Endothelial cell of umbilical vein (primary cell): Measurements from ENCODE around the gene PGAP3. TPM values are rescaled to one million over a fixed set of nuclear protein-coding genes. Genes with fewer than 3 reads are reported as not detected.

ENCODE experiments used
- BruUV-seq: library from RNA; stranded (reverse); fragments of 400-500 nt; replicated peaks from 2 replicates; lab custom pipeline; 2021; lab: Mats Ljungman, UMichigan
- CTCF ChIA-PET: fragments of 300-600, 350-600 bp; sonication (Branson Sonifier 250); formaldehyde crosslinking; loops from one replicate; lab custom pipeline; 2021; ENCODE audit warnings: antibody characterized with exemption, inconsistent platforms; lab: Charles Lee
- POLR2A ChIA-PET: fragments of 300-600, 350-600 bp; sonication (Branson Sonifier 250); formaldehyde crosslinking; loops from one replicate; lab custom pipeline; 2021; ENCODE audit warnings: antibody characterized with exemption, inconsistent platforms; lab: Charles Lee
- DNase-seq: peaks from one replicate; pipeline ENCODE4 v3.0.0-alpha.2; 2011; ENCODE audit warnings: low read depth, low spot score
- FAIRE-seq: peaks from 2 replicates; lab custom pipeline; 2011; peaks lifted over from hg19 to GRCh38; lab: Jason Lieb, UNC
- H2AFZ ChIP-seq: 2 replicates; pipeline ENCODE4 v1.6.0; 2012; ENCODE audit warnings: low read depth, low read length, control low read depth, inconsistent platforms
- H3K27ac ChIP-seq: 2 replicates; pipeline ENCODE4 v1.5.1; 2011; ENCODE audit warnings: low read depth, mild to moderate bottlenecking, control low read depth, low read length, moderate library complexity; ENCODE audit not compliant: insufficient read depth
- H3K27me3 ChIP-seq, 2 experiments: 2 replicates each; pipeline versions ENCODE4 v1.6.0 to v1.6.1; 2011; ENCODE audit warnings: low read length in 2 of 2, mixed read lengths in 1 of 2; ENCODE audit not compliant: control insufficient read depth in 2 of 2, insufficient read depth in 2 of 2
- H3K36me3 ChIP-seq, 2 experiments: 2 replicates in 1 of 2; 3 replicates in 1 of 2; pipeline ENCODE4 v1.5.1; 2011; ENCODE audit warnings: low read length in 2 of 2, mild to moderate bottlenecking in 1 of 2, moderate library complexity in 1 of 2; ENCODE audit not compliant: control insufficient read depth in 2 of 2, insufficient read depth in 2 of 2; ENCODE audit errors: extremely low read depth in 1 of 2
- H3K4me1 ChIP-seq: 3 replicates; pipeline ENCODE4 v1.5.1; 2011; ENCODE audit warnings: mild to moderate bottlenecking, low read length; ENCODE audit not compliant: control insufficient read depth, insufficient read depth; ENCODE audit errors: extremely low read depth
- H3K4me2 ChIP-seq: 2 replicates; pipeline ENCODE4 v1.6.1; 2011; ENCODE audit warnings: low read length, control low read depth, mixed read lengths; ENCODE audit not compliant: insufficient read depth
- H3K4me3 ChIP-seq, 3 experiments: fragments of 200-600 bp in 1 of 3; sonication (generic), shearing (Covaris generic) in 1 of 3; replicated peaks in 1 of 3; 2 replicates each; pipeline ENCODE4 v1.5.1; 2011 to 2016; ENCODE audit warnings: control low read depth in 3 of 3, low read length in 3 of 3, mild to moderate bottlenecking in 2 of 3, inconsistent platforms in 1 of 3, low read depth in 1 of 3, moderate library complexity in 1 of 3; ENCODE audit not compliant: insufficient read depth in 1 of 3
- H3K79me2 ChIP-seq: 2 replicates; pipeline ENCODE4 v1.6.0; 2012; ENCODE audit warnings: low read length, inconsistent platforms; ENCODE audit not compliant: control insufficient read depth, insufficient read depth
- H3K9ac ChIP-seq: replicated peaks from 2 replicates; pipeline ENCODE3; 2011; ENCODE audit warnings: low read length, control low read depth; ENCODE audit not compliant: insufficient read depth; ENCODE audit errors: extremely low read depth
- H3K9me1 ChIP-seq: replicated peaks from 3 replicates; pipeline ENCODE4 v1.6.0; 2011; ENCODE audit warnings: mild to moderate bottlenecking, low read length; ENCODE audit not compliant: control insufficient read depth, insufficient read depth; ENCODE audit errors: extremely low read depth
- H3K9me3 ChIP-seq: replicated peaks from 2 replicates; pipeline ENCODE4 v1.5.1; 2012; ENCODE audit warnings: low read length, inconsistent platforms; ENCODE audit not compliant: control insufficient read depth, insufficient read depth
- H4K20me1 ChIP-seq: replicated peaks from 2 replicates; pipeline ENCODE3; 2011; ENCODE audit warnings: mild to moderate bottlenecking, low read length; ENCODE audit not compliant: control insufficient read depth, insufficient read depth; ENCODE audit errors: extremely low read depth
- EZH2 ChIP-seq: IDR thresholded peaks from 2 replicates; pipeline ENCODE4 v1.6.1; 2012; ENCODE audit warnings: borderline replicate concordance, low read depth, mild to moderate bottlenecking, moderate library complexity, low read length, inconsistent platforms; ENCODE audit not compliant: severe bottlenecking
- FOS ChIP-seq: IDR thresholded peaks from 2 replicates; pipeline ENCODE4 v1.6.1; 2011; ENCODE audit warnings: mild to moderate bottlenecking, low read length, moderate library complexity, borderline replicate concordance; ENCODE audit not compliant: insufficient read depth
- GATA2 ChIP-seq: IDR thresholded peaks from 2 replicates; pipeline ENCODE4 v1.7.0; 2011; ENCODE audit warnings: low read depth, mild to moderate bottlenecking, moderate library complexity, mixed read lengths, low read length; ENCODE audit not compliant: insufficient read length, insufficient read depth
- JUN ChIP-seq: IDR thresholded peaks from 2 replicates; pipeline ENCODE4 v1.6.1; 2011; ENCODE audit warnings: borderline replicate concordance, low read depth; ENCODE audit not compliant: insufficient read length, insufficient read depth
- MYC ChIP-seq: IDR thresholded peaks from one replicate; pipeline ENCODE4 v1.6.1; 2011; ENCODE audit warnings: mild to moderate bottlenecking, low read depth, low read length
- POLR2A ChIP-seq: IDR thresholded peaks from 2 replicates; pipeline ENCODE4 v1.6.1; 2012; ENCODE audit warnings: low read depth, mild to moderate bottlenecking, control low read depth, low read length
- POLR2AphosphoS5 ChIP-seq: IDR thresholded peaks from 2 replicates; pipeline ENCODE4 v1.6.1; 2012; ENCODE audit warnings: low read depth, mild to moderate bottlenecking, control low read depth, low read length, moderate library complexity; ENCODE audit not compliant: insufficient read depth
- dilution Hi-C: fragments of 300-500 bp; cut with MboI; formaldehyde crosslinking; loops from one replicate; pipeline ENCODE4 v1.15.0; 2019; ENCODE audit warnings: low sequenced_read_pairs; ENCODE audit not compliant: extremely low pct_ligation_motif_present
- intact Hi-C: fragments of 100-400 bp; cut with micrococcal nuclease; formaldehyde crosslinking; loops from one replicate; pipeline ENCODE4 v1.10.0; 2022
- polyA plus RNA-seq, 4 experiments: library from polyadenylated mRNA; depleted of rRNA in 3 of 4; stranded (reverse) in 3 of 4; unstranded in 1 of 4; fragments of >200 nt; gene quantifications; 2 replicates each; pipeline versions ENCODE4 v1.2.1 to v1.2.3, GENCODE V29; 2011 to 2012; ENCODE audit warnings: missing spikeins in 1 of 4
- total RNA-seq: library from RNA; stranded (reverse); gene quantifications from 2 replicates; pipeline ENCODE4 v1.2.3, GENCODE V29; 2021
- TF ChIP-seq, protein P1 (sequence below): IDR thresholded peaks from 2 replicates; pipeline ENCODE4 v1.6.1; 2011; ENCODE audit not compliant: insufficient read depth, insufficient read length
- TF ChIP-seq, protein P2 (sequence below), 2 donors: IDR thresholded peaks; 1 replicate in 1 of 2; 2 replicates in 1 of 2; pipeline ENCODE4 v1.5.1; 2011; ENCODE audit warnings: low read length in 2 of 2, mild to moderate bottlenecking in 2 of 2, moderate library complexity in 2 of 2, control low read depth in 1 of 2, inconsistent platforms in 1 of 2, low read depth in 1 of 2; ENCODE audit not compliant: insufficient read depth in 1 of 2; ENCODE audit errors: extremely low read depth in 1 of 2

PGAP3 gene
- total and polyA plus RNA-seq, 2 donors (not counting 3 experiments of a cell fraction or from before 2014, with no cell fraction given): 6.4 to 14.9 TPM

DNA sequence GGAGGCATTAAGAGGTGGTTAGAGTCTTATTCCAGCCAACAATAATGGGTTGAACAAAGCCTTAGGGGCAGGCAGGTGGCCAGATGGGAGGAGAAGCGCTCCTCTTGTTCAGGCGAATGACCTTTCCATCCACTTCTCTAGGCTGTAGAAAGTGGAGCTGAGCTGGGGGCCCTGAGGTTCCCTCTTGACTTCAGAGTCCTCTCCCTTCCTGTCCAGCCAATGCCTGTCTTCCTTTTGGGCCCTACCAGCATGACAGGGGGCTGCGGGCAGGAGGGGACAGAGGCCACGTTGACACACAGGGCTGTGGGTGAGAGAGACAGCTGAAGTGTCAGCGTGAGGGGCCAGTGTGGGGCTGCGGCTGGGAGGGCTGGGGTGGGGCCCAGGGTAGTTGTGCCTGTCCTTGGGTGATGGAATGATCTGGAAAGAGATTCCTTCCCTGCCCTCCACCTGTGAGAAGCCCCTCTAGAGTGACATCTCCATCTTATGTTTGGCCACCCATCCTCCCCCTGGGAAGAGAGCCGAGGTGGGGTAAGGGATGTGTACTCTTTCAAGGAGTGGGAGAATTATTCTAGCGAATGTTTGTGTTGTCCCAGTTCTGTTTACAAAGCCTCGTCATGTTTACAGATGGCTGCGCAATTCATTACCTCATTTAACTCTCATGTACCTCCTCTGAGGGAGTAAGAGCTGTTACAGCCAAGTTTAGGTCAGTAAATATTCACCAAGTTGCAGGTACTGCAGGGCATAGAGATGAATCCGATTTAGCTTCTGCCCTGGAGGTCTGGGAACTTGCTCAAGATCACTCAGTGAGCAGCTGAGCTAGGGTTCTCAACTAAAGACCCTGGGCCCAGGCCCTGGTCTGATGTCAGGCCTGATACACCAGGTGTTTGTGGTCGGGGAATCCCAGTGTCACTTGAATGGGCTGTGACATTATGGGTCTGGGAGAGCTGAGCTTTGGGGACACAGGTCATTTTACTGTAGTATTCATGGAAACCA is 15.3 kb upstream of the PGAP3 start:
- dilution Hi-C loops: no loop called here
- no peak for FAIRE-seq

More for the DNA sequence above, 15.3 kb upstream of the PGAP3 start:
- no peak overlapping the region for H3K27ac ChIP-seq
- POLR2A ChIA-PET: no interaction called here
- H3K4me1 ChIP-seq: no peaks in the 10 kb centered on the region
- no peak overlapping the region for H3K4me2 ChIP-seq
- CTCF ChIA-PET: no interaction called here
- no peaks in the 10 kb centered on the region for H3K9me1 ChIP-seq
- H3K4me3 ChIP-seq: no peak overlapping the region
- no peak for DNase-seq
- no peak overlapping the region for H3K9ac ChIP-seq
- TF ChIP-seq POLR2A: no peak
- no peak for TF ChIP-seq GATA2
- TF ChIP-seq MYC: no peak
- TF ChIP-seq, protein P1, sequence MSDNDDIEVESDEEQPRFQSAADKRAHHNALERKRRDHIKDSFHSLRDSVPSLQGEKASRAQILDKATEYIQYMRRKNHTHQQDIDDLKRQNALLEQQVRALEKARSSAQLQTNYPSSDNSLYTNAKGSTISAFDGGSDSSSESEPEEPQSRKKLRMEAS: no peak
- TF ChIP-seq JUN: no peak
- TF ChIP-seq, protein P2, sequence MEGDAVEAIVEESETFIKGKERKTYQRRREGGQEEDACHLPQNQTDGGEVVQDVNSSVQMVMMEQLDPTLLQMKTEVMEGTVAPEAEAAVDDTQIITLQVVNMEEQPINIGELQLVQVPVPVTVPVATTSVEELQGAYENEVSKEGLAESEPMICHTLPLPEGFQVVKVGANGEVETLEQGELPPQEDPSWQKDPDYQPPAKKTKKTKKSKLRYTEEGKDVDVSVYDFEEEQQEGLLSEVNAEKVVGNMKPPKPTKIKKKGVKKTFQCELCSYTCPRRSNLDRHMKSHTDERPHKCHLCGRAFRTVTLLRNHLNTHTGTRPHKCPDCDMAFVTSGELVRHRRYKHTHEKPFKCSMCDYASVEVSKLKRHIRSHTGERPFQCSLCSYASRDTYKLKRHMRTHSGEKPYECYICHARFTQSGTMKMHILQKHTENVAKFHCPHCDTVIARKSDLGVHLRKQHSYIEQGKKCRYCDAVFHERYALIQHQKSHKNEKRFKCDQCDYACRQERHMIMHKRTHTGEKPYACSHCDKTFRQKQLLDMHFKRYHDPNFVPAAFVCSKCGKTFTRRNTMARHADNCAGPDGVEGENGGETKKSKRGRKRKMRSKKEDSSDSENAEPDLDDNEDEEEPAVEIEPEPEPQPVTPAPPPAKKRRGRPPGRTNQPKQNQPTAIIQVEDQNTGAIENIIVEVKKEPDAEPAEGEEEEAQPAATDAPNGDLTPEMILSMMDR (IDR thresholded peaks at IDR 0.05; ENCODE audit: extremely low read depth in 1 of 2, insufficient read depth in 1 of 2, low read depth in 1 of 2, low read length in 2 of 2): no peak
- no peak for TF ChIP-seq POLR2AphosphoS5
- no peak for TF ChIP-seq FOS
- no peak for TF ChIP-seq EZH2
- no TSS peak for BruUV-seq
- H2AFZ ChIP-seq: no peak overlapping the region
- no peaks in the 10 kb centered on the region for H3K79me2 ChIP-seq
- no peaks in the 10 kb centered on the region for H4K20me1 ChIP-seq
- no peaks in the 10 kb centered on the region for H3K36me3 ChIP-seq
- intact Hi-C loops: no loop called here
- no peaks in the 10 kb centered on the region for H3K9me3 ChIP-seq
- H3K27me3 ChIP-seq: peaks cover 0 to 2% of the 10 kb centered on the region in 2 experiments
